ENCODE measurements around the gene BROX. TPM values are rescaled to one million over a fixed set of nuclear protein-coding genes. Genes with fewer than 3 reads are reported as not detected.
"Not testable (repeated sequence)": the region's sequence is repeated elsewhere in the genome, so short reads cannot be mapped to it uniquely, and the experiment has no call there.

Gene BROX, protein sequence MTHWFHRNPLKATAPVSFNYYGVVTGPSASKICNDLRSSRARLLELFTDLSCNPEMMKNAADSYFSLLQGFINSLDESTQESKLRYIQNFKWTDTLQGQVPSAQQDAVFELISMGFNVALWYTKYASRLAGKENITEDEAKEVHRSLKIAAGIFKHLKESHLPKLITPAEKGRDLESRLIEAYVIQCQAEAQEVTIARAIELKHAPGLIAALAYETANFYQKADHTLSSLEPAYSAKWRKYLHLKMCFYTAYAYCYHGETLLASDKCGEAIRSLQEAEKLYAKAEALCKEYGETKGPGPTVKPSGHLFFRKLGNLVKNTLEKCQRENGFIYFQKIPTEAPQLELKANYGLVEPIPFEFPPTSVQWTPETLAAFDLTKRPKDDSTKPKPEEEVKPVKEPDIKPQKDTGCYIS
- total RNA-seq = 50.1 and 75.6 TPM in 2 replicates

- TF ChIP-seq, protein P1, sequence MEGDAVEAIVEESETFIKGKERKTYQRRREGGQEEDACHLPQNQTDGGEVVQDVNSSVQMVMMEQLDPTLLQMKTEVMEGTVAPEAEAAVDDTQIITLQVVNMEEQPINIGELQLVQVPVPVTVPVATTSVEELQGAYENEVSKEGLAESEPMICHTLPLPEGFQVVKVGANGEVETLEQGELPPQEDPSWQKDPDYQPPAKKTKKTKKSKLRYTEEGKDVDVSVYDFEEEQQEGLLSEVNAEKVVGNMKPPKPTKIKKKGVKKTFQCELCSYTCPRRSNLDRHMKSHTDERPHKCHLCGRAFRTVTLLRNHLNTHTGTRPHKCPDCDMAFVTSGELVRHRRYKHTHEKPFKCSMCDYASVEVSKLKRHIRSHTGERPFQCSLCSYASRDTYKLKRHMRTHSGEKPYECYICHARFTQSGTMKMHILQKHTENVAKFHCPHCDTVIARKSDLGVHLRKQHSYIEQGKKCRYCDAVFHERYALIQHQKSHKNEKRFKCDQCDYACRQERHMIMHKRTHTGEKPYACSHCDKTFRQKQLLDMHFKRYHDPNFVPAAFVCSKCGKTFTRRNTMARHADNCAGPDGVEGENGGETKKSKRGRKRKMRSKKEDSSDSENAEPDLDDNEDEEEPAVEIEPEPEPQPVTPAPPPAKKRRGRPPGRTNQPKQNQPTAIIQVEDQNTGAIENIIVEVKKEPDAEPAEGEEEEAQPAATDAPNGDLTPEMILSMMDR (IDR thresholded peaks at IDR 0.05; ENCODE audit: insufficient read depth, low read length, poor library complexity, severe bottlenecking) = no peak
- DNase-seq (ENCODE audit: low read depth) = no peak
- H3K27me3 ChIP-seq (ENCODE audit: control insufficient read depth, insufficient read depth, low read length) = no peaks in the 10 kb centered on the region
- H3K36me3 ChIP-seq (ENCODE audit: control insufficient read depth, insufficient read depth, low read length) = no peaks in the 10 kb centered on the region
- H3K4me3 ChIP-seq (ENCODE audit: low read depth, low read length) = peak within 1 kb of the TSS; percentile 95
Measured at GRCh38 chr1:222712253-222713090, at the start of gene BROX, which contains the start of gene AIDA. BROX (plus strand) TSS chr1:222712564; CDS start chr1:222715700, 3,136 bp downstream. AIDA (minus strand) TSS chr1:222712491; CDS start chr1:222712317, 174 bp downstream.

DNA sequence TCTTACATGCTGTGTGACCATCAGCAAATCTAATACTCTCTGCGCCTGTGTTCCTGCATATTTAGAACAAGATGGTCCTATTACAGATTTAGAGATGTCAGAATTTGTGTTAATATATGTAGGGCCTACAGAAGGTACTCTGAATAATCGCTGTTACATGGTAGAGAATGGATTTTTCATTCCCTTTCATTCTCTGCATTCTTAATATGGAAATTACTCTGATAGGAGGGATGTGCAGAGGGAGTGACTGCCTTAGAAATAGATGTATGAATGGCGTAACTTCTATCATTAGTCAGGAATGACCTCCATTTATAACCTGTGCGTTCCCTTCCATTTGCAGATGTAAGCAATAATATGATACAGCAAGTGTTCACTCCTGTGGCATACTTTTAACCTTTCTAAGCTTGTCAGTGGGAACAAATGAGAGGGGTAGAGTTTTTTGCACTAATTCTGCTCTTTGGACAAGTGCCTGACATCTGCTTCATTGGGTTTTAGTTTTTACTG lies 48.9 kb upstream of the BROX start:
- H3K36me3 ChIP-seq (ENCODE audit: control insufficient read depth, insufficient read depth, low read length) = no peaks in the 10 kb centered on the region

DNA sequence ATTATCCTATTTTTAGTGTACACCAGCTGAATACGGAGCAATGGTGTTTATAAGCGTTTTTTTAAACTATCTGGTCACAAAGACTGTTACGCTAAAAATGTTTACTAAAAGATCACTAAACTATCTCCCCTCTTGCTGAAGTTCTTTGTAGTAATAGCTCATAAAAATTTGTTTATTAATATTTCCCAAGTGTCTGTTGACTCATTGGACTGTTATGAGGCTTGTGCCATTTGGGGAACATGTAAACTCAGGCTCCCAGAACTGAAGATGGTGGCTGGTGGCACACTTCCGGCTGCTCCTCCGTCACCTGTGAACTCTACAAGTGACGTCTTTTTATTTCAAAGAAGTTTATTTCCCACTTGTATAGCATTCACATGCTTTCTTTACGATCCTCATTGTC lies 46.4 kb upstream of the BROX start:
- no peaks in the 10 kb centered on the region for H3K36me3 ChIP-seq (ENCODE audit: control insufficient read depth, insufficient read depth, low read length)
- TF ChIP-seq, protein P1 (IDR thresholded peaks at IDR 0.05; ENCODE audit: insufficient read depth, low read length, poor library complexity, severe bottlenecking) = no peak
- H3K27me3 ChIP-seq (ENCODE audit: control insufficient read depth, insufficient read depth, low read length) = no peaks in the 10 kb centered on the region
- no peak for DNase-seq (ENCODE audit: low read depth)
- no peak overlapping the region for H3K4me3 ChIP-seq (ENCODE audit: low read depth, low read length)

More for the DNA sequence above, 48.9 kb upstream of the BROX start:
- TF ChIP-seq, protein P1 (IDR thresholded peaks at IDR 0.05; ENCODE audit: insufficient read depth, low read length, poor library complexity, severe bottlenecking) = no peak
- Histone ChIP-seq H3K27me3 (ENCODE audit: control insufficient read depth, insufficient read depth, low read length) (no peaks in the 10 kb centered on the region), H3K4me3 (ENCODE audit: low read depth, low read length) (no peak overlapping the region)
- no peak for DNase-seq (ENCODE audit: low read depth)

DNA sequence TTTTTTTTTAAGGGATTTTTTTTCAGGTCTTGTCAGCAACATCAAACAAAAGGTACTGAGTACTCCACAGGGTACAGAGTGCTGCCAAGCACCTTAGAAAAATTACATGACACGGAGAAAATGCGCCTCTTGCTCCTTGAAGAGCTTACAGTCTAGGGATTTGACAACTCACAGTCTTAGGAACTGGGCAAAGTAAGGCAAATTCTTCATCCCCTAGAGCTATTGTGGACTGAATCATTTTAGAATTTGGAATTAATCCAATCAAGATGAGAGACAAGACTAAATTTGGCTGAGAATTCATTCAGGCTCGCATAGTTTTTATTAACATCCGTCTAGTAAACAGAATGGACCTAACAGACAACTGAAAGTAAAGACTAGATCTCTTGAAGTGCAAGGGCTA lies 44.2 kb upstream of the BROX start:
- not testable (repeated sequence) for DNase-seq (ENCODE audit: low read depth); H3K27me3 ChIP-seq (ENCODE audit: control insufficient read depth, insufficient read depth, low read length); H3K4me3 ChIP-seq (ENCODE audit: low read depth, low read length); H3K36me3 ChIP-seq (ENCODE audit: control insufficient read depth, insufficient read depth, low read length)

- not testable (repeated sequence) for H3K4me3 ChIP-seq (ENCODE audit: low read depth, low read length); H3K27me3 ChIP-seq (ENCODE audit: control insufficient read depth, insufficient read depth, low read length); DNase-seq (ENCODE audit: low read depth); H3K36me3 ChIP-seq (ENCODE audit: control insufficient read depth, insufficient read depth, low read length)
Measured at GRCh38 chr1:222669107-222669506, 43.3 kb upstream of the BROX start.

GRCh38 chr1:222670110-222670509 lies 42.3 kb upstream of the BROX start:
- H3K36me3 ChIP-seq (ENCODE audit: control insufficient read depth, insufficient read depth, low read length) = no peaks in the 10 kb centered on the region
- no peak overlapping the region for H3K4me3 ChIP-seq (ENCODE audit: low read depth, low read length)
- TF ChIP-seq, protein P1 (IDR thresholded peaks at IDR 0.05; ENCODE audit: insufficient read depth, low read length, poor library complexity, severe bottlenecking) = no peak
- no peaks in the 10 kb centered on the region for H3K27me3 ChIP-seq (ENCODE audit: control insufficient read depth, insufficient read depth, low read length)
- DNase-seq (ENCODE audit: low read depth) = no peak
